Measurements from ENCODE around the gene SELENOV.

The SELENOV gene

DNA sequence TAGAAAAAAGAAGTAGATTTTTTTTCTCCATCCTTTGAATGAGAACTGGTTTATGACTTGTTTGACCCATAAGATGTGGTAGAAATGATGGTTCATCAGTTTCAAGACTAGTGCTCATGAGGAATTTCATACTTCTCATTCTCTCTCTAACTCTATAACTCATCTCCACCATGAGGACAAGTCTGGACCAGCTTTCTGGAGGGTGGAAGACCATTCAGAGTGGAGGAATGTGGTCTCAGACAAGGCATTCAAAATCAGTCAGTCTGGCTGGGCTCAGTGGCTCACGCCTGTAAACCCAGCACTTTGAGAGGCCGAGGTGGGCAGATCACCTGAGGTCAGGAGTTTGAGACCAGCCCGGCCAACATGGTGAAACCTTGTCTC is 28.5 kb downstream of the SELENOV start:
- ATAC-seq: no peak

DNA sequence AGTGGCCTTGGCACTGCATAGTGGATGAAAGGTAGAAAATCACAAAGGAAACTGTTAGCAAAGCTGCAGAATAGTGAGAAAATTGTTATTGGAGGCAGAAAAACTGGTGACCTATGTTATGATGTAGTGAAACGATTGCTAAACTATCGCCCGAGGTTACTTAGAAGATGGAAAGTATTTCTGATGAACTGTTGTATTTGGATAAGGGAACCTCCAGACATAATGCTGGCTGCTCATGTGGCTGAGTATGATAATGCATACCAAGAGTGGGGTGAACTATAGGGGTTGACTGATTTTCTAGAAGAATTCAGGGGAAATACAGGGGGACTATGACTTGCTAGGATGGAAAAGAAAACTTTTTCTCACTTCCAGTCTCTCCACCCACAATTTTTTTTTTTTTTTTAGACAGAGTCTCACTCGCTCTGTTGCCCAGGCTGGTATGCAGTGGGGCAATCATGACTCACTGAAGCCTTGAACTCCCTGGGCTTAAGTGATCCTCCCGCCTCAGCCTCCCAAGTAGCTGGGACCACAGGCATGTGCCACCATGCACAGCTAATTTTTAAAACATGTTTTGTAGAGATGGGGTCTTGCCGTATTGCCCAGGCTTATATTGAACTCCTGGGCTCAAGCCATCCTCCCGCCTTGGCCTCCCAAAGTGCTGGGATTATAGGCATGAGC is 29.4 kb downstream of the SELENOV start:
- ATAC-seq: no peak
- TF ChIP-seq PATZ1 (CRISPR knock-in tag; IDR thresholded peaks at IDR 0.05; ENCODE audit: borderline replicate concordance): no peak
- TF ChIP-seq, protein P1, sequence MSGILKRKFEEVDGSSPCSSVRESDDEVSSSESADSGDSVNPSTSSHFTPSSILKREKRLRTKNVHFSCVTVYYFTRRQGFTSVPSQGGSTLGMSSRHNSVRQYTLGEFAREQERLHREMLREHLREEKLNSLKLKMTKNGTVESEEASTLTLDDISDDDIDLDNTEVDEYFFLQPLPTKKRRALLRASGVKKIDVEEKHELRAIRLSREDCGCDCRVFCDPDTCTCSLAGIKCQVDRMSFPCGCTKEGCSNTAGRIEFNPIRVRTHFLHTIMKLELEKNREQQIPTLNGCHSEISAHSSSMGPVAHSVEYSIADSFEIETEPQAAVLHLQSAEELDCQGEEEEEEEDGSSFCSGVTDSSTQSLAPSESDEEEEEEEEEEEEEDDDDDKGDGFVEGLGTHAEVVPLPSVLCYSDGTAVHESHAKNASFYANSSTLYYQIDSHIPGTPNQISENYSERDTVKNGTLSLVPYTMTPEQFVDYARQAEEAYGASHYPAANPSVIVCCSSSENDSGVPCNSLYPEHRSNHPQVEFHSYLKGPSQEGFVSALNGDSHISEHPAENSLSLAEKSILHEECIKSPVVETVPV (CRISPR knock-in tag; IDR thresholded peaks at IDR 0.05): no peak
- no peak for TF ChIP-seq CREB5 (CRISPR knock-in tag; IDR thresholded peaks at IDR 0.05; ENCODE audit: low read depth)
- TF ChIP-seq GLIS3 (CRISPR knock-in tag; IDR thresholded peaks at IDR 0.05): no peak
- TF ChIP-seq ZNF8 (CRISPR knock-in tag; IDR thresholded peaks at IDR 0.05): no peak
- no peak for TF ChIP-seq ARNTL (CRISPR knock-in tag; IDR thresholded peaks at IDR 0.05; ENCODE audit: borderline replicate concordance, low read depth)
- no peak for TF ChIP-seq ZFP30 (CRISPR knock-in tag; IDR thresholded peaks at IDR 0.05)
- TF ChIP-seq CSDC2 (CRISPR knock-in tag; IDR thresholded peaks at IDR 0.05): no peak
- no peak for TF ChIP-seq ZC3H10 (CRISPR knock-in tag; IDR thresholded peaks at IDR 0.05)
- TF ChIP-seq POU6F1 (CRISPR knock-in tag; IDR thresholded peaks at IDR 0.05; ENCODE audit: borderline replicate concordance, low read depth): no peak
- no peak for TF ChIP-seq ZNF70 (CRISPR knock-in tag; IDR thresholded peaks at IDR 0.05)
- TF ChIP-seq ZNF565 (CRISPR knock-in tag; conservative IDR thresholded peaks at IDR 0.05; ENCODE audit: low read depth): no peak

More for the DNA sequence above, 28.5 kb downstream of the SELENOV start:
- TF ChIP-seq TCF4 (CRISPR knock-in tag; IDR thresholded peaks at IDR 0.05; ENCODE audit: borderline replicate concordance) (no peak), ESRRG (CRISPR knock-in tag; IDR thresholded peaks at IDR 0.05) (no peak), ZFP3 (CRISPR knock-in tag; IDR thresholded peaks at IDR 0.05) (no peak), POU6F1 (CRISPR knock-in tag; IDR thresholded peaks at IDR 0.05; ENCODE audit: borderline replicate concordance, low read depth) (no peak), TOX (CRISPR knock-in tag; IDR thresholded peaks at IDR 0.05; ENCODE audit: borderline replicate concordance) (no peak), ZC3H10 (CRISPR knock-in tag; IDR thresholded peaks at IDR 0.05) (no peak), GLIS3 (CRISPR knock-in tag; IDR thresholded peaks at IDR 0.05) (no peak), PPARA (CRISPR knock-in tag; IDR thresholded peaks at IDR 0.05; ENCODE audit: borderline replicate concordance) (no peak), CSDC2 (CRISPR knock-in tag; IDR thresholded peaks at IDR 0.05) (no peak), OSR1 (CRISPR knock-in tag; IDR thresholded peaks at IDR 0.05) (no peak), SNAI2 (CRISPR knock-in tag; IDR thresholded peaks at IDR 0.05) (no peak), BACH2 (CRISPR knock-in tag; IDR thresholded peaks at IDR 0.05; ENCODE audit: borderline replicate concordance) (no peak), PATZ1 (CRISPR knock-in tag; IDR thresholded peaks at IDR 0.05; ENCODE audit: borderline replicate concordance) (no peak)
- TF ChIP-seq, protein P2, sequence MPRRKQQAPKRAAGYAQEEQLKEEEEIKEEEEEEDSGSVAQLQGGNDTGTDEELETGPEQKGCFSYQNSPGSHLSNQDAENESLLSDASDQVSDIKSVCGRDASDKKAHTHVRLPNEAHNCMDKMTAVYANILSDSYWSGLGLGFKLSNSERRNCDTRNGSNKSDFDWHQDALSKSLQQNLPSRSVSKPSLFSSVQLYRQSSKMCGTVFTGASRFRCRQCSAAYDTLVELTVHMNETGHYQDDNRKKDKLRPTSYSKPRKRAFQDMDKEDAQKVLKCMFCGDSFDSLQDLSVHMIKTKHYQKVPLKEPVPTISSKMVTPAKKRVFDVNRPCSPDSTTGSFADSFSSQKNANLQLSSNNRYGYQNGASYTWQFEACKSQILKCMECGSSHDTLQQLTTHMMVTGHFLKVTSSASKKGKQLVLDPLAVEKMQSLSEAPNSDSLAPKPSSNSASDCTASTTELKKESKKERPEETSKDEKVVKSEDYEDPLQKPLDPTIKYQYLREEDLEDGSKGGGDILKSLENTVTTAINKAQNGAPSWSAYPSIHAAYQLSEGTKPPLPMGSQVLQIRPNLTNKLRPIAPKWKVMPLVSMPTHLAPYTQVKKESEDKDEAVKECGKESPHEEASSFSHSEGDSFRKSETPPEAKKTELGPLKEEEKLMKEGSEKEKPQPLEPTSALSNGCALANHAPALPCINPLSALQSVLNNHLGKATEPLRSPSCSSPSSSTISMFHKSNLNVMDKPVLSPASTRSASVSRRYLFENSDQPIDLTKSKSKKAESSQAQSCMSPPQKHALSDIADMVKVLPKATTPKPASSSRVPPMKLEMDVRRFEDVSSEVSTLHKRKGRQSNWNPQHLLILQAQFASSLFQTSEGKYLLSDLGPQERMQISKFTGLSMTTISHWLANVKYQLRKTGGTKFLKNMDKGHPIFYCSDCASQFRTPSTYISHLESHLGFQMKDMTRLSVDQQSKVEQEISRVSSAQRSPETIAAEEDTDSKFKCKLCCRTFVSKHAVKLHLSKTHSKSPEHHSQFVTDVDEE (CRISPR knock-in tag; IDR thresholded peaks at IDR 0.05): no peak
